H1 (cell line): ENCODE results near the gene HDHD2. TPM values are rescaled to one million over a fixed set of nuclear protein-coding genes. Genes with fewer than 3 reads are reported as not detected.

Experiments
- CTCF ChIA-PET: fragments of 300-600 bp; sonication (Branson Sonifier 250); formaldehyde crosslinking; loops from one replicate; lab custom pipeline; 2021; ENCODE audit not compliant: partially characterized antibody; lab: Charles Lee
- POLR2A ChIA-PET: fragments of 300-600 bp; sonication (Branson Sonifier 250); formaldehyde crosslinking; loops from one replicate; lab custom pipeline; 2021; ENCODE audit warnings: inconsistent platforms; ENCODE audit not compliant: partially characterized antibody; lab: Charles Lee
- DNase-seq, 2 experiments: peaks; one replicate each; pipeline versions ENCODE4 v3.0.0 to v3.0.0-alpha.2; 2010 to 2022; ENCODE audit warnings: low spot score in 2 of 2, low read depth in 1 of 2, mixed read lengths in 1 of 2
- FAIRE-seq: peaks from 2 replicates; lab custom pipeline; 2011; peaks lifted over from hg19 to GRCh38; lab: Jason Lieb, UNC
- H2AFZ ChIP-seq: 2 replicates; pipeline ENCODE4 v1.8.1; 2012; ENCODE audit warnings: low read length, inconsistent platforms
- H2AK5ac ChIP-seq: 2 replicates; pipeline ENCODE4 v1.6.1; 2013; ENCODE audit warnings: low read depth, low read length
- H2BK120ac ChIP-seq: replicated peaks from 2 replicates; pipeline ENCODE3; 2013; ENCODE audit warnings: low read depth, low read length, inconsistent platforms
- H2BK12ac ChIP-seq: 2 replicates; pipeline ENCODE4 v1.6.1; 2013; ENCODE audit warnings: low read depth, low read length
- H2BK15ac ChIP-seq: 2 replicates; pipeline ENCODE4 v1.6.1; 2013; ENCODE audit warnings: low read length
- H2BK20ac ChIP-seq: 2 replicates; pipeline ENCODE4 v1.6.1; 2013; ENCODE audit warnings: low read length
- H2BK5ac ChIP-seq: 2 replicates; pipeline ENCODE4 v1.6.1; 2013; ENCODE audit warnings: low read depth, low read length
- H3K14ac ChIP-seq: 2 replicates; pipeline ENCODE4 v1.6.1; 2013; ENCODE audit warnings: inconsistent platforms; ENCODE audit not compliant: insufficient read length
- H3K18ac ChIP-seq: 2 replicates; pipeline ENCODE4 v1.6.1; 2013; ENCODE audit warnings: low read length; ENCODE audit errors: extremely low read depth
- H3K23ac ChIP-seq: 2 replicates; pipeline ENCODE4 v1.6.1; 2013; ENCODE audit warnings: inconsistent platforms; ENCODE audit not compliant: insufficient read length
- H3K23me2 ChIP-seq: 2 replicates; pipeline ENCODE4 v1.6.1; 2013; ENCODE audit warnings: low read depth, low read length
- H3K27ac ChIP-seq: 2 replicates; pipeline ENCODE4 v1.6.1; 2011; ENCODE audit warnings: low read depth, low read length, inconsistent platforms
- H3K27me3 ChIP-seq, 4 experiments: replicated peaks in 1 of 4; 1 replicate in 1 of 4; 2 replicates in 3 of 4; pipeline versions ENCODE4 v1.6.1 to v1.8.1; 2011 to 2013; ENCODE audit warnings: low read length in 3 of 4, mild to moderate bottlenecking in 3 of 4, inconsistent platforms in 2 of 4, mixed read lengths in 2 of 4, moderate library complexity in 1 of 4; ENCODE audit not compliant: control insufficient read depth in 3 of 4, insufficient read depth in 3 of 4; ENCODE audit errors: extremely low read depth in 1 of 4
- H3K36me3 ChIP-seq, 4 experiments: 2 replicates each; pipeline versions ENCODE4 v1.6.1 to v1.8.1; 2011 to 2013; ENCODE audit warnings: mild to moderate bottlenecking in 4 of 4, low read length in 3 of 4, moderate library complexity in 2 of 4, control low read depth in 1 of 4, inconsistent platforms in 1 of 4; ENCODE audit not compliant: insufficient read depth in 4 of 4, control insufficient read depth in 2 of 4
- H3K4ac ChIP-seq: replicated peaks from 2 replicates; pipeline ENCODE3; 2013; ENCODE audit warnings: low read length, low read depth, mixed read lengths, inconsistent platforms; ENCODE audit not compliant: insufficient read length
- H3K4me1 ChIP-seq, 4 experiments: replicated peaks in 1 of 4; 1 replicate in 1 of 4; 2 replicates in 3 of 4; pipeline versions ENCODE4 v1.6.1 to v1.8.1; 2011 to 2013; ENCODE audit warnings: low read length in 3 of 4, inconsistent platforms in 2 of 4, mixed read lengths in 1 of 4; ENCODE audit not compliant: insufficient read depth in 4 of 4, control insufficient read depth in 3 of 4
- H3K4me2 ChIP-seq, 2 experiments: 2 replicates each; pipeline versions ENCODE4 v1.6.1 to v1.8.1; 2011 to 2013; ENCODE audit warnings: low read depth in 2 of 2, low read length in 2 of 2, control low read depth in 1 of 2, inconsistent platforms in 1 of 2, mild to moderate bottlenecking in 1 of 2; ENCODE audit not compliant: insufficient read depth in 1 of 2
- H3K4me3 ChIP-seq, 4 experiments: fragments of 200-600, 300-600 bp in 1 of 4; sonication (generic), shearing (Covaris generic), sonication (Bioruptor Twin) in 1 of 4; 2 replicates each; pipeline versions ENCODE4 v1.5.1 to v1.8.1; 2011 to 2016; ENCODE audit warnings: low read length in 4 of 4, low read depth in 3 of 4, control low read depth in 2 of 4, inconsistent platforms in 2 of 4, mild to moderate bottlenecking in 2 of 4, mixed read lengths in 1 of 4, moderate library complexity in 1 of 4; ENCODE audit not compliant: insufficient read depth in 2 of 4; ENCODE audit errors: extremely low read depth in 1 of 4
- H3K56ac ChIP-seq: replicated peaks from 2 replicates; pipeline ENCODE3; 2013; ENCODE audit warnings: low read depth, mild to moderate bottlenecking, mixed read lengths, low read length, inconsistent platforms; ENCODE audit not compliant: insufficient read length
- H3K79me1 ChIP-seq: 2 replicates; pipeline ENCODE4 v1.6.1; 2013; ENCODE audit warnings: low read depth, low read length, control low read depth
- H3K79me2 ChIP-seq, 2 experiments: 2 replicates each; pipeline versions ENCODE4 v1.6.1 to v1.8.1; 2012 to 2013; ENCODE audit warnings: low read length in 2 of 2, mild to moderate bottlenecking in 2 of 2, inconsistent platforms in 1 of 2; ENCODE audit not compliant: insufficient read depth in 2 of 2, control insufficient read depth in 1 of 2
- H3K9ac ChIP-seq, 4 experiments: replicated peaks in 1 of 4; 1 replicate in 1 of 4; 2 replicates in 3 of 4; pipeline versions ENCODE4 v1.6.1 to v1.8.1; 2011 to 2013; ENCODE audit warnings: low read depth in 3 of 4, low read length in 3 of 4, control low read depth in 2 of 4, mild to moderate bottlenecking in 2 of 4, moderate library complexity in 2 of 4, inconsistent platforms in 1 of 4; ENCODE audit errors: extremely low read depth in 1 of 4
- H3K9me3 ChIP-seq, 2 experiments: 2 replicates each; pipeline versions ENCODE4 v1.6.1 to v1.8.1; 2012 to 2013; ENCODE audit warnings: mild to moderate bottlenecking in 2 of 2, moderate library complexity in 2 of 2, control low read depth in 1 of 2, inconsistent platforms in 1 of 2, low read depth in 1 of 2, low read length in 1 of 2, mixed read lengths in 1 of 2; ENCODE audit not compliant: insufficient read depth in 2 of 2
- H4K20me1 ChIP-seq, 2 experiments: replicated peaks in 1 of 2; 2 replicates each; pipeline versions ENCODE3 to v1.8.1; 2011 to 2013; ENCODE audit warnings: inconsistent platforms in 2 of 2, low read length in 2 of 2, mild to moderate bottlenecking in 1 of 2; ENCODE audit not compliant: insufficient read depth in 2 of 2, control insufficient read depth in 1 of 2
- H4K5ac ChIP-seq: 2 replicates; pipeline ENCODE4 v1.6.1; 2013; ENCODE audit warnings: low read length, low read depth, mixed read lengths, inconsistent platforms; ENCODE audit not compliant: insufficient read length
- H4K8ac ChIP-seq: 2 replicates; pipeline ENCODE4 v1.8.0; 2013; ENCODE audit warnings: mild to moderate bottlenecking, moderate library complexity, low read length, inconsistent platforms; ENCODE audit not compliant: insufficient read depth; ENCODE audit errors: extremely low read depth
- H4K91ac ChIP-seq: replicated peaks from 2 replicates; pipeline ENCODE3; 2013; ENCODE audit warnings: low read length, mixed read lengths, inconsistent platforms; ENCODE audit not compliant: insufficient read length
- BCL11A ChIP-seq, 2 experiments: IDR thresholded peaks; one replicate each; pipeline ENCODE4 v1.6.1; 2011; ENCODE audit warnings: low read depth in 2 of 2, low read length in 2 of 2, mild to moderate bottlenecking in 2 of 2
- CBX5 ChIP-seq: fragments of 300-800, 300-1000 bp; sonication (generic); IDR thresholded peaks from 2 replicates; pipeline ENCODE4 v1.7.1; 2016; ENCODE audit warnings: antibody characterized with exemption, low read length, low read depth
- CTCF ChIP-seq, 3 experiments: IDR thresholded peaks; 1 replicate in 2 of 3; 2 replicates in 1 of 3; pipeline versions ENCODE4 v1.5.1 to v1.6.1; 2011; ENCODE audit warnings: low read length in 3 of 3, mild to moderate bottlenecking in 3 of 3, inconsistent platforms in 2 of 3, low read depth in 1 of 3, moderate library complexity in 1 of 3; ENCODE audit not compliant: insufficient read depth in 1 of 3; ENCODE audit errors: control extremely low read depth in 1 of 3
- FOSL1 ChIP-seq: IDR thresholded peaks from 2 replicates; pipeline ENCODE4 v1.6.1; 2011; ENCODE audit warnings: mild to moderate bottlenecking, low read depth, low read length, moderate library complexity; ENCODE audit not compliant: insufficient read depth
- HDAC2 ChIP-seq, 2 experiments: fragments of 300-600 bp in 1 of 2; sonication (generic) in 1 of 2; IDR thresholded peaks; 2 replicates each; pipeline ENCODE4 v1.6.1; 2011 to 2012; ENCODE audit warnings: low read depth in 2 of 2, low read length in 2 of 2, mild to moderate bottlenecking in 2 of 2, moderate library complexity in 2 of 2, borderline replicate concordance in 1 of 2, inconsistent platforms in 1 of 2
- JUN ChIP-seq: IDR thresholded peaks from 2 replicates; pipeline ENCODE4 v1.6.1; 2011; ENCODE audit warnings: low read depth, mild to moderate bottlenecking, improper control_type of control experiment, low read length
- JUND ChIP-seq: IDR thresholded peaks from 2 replicates; pipeline ENCODE4 v1.6.1; 2011; ENCODE audit warnings: mild to moderate bottlenecking, improper control_type of control experiment, low read length
- KDM1A ChIP-seq: fragments of 200-600, 300-600 bp; sonication (generic); IDR thresholded peaks from 2 replicates; pipeline ENCODE4 v1.7.1; 2016; ENCODE audit warnings: mild to moderate bottlenecking, low read length, borderline replicate concordance
- KDM5A ChIP-seq: fragments of 200-600 bp; IDR thresholded peaks from 2 replicates; pipeline ENCODE4 v1.7.1; 2012; ENCODE audit warnings: mild to moderate bottlenecking, low read length, inconsistent platforms, mixed read lengths
- POLR2AphosphoS5 ChIP-seq: IDR thresholded peaks from 2 replicates; pipeline ENCODE4 v1.6.1; 2011; ENCODE audit warnings: low read depth, low read length
- RAD21 ChIP-seq, 2 experiments: IDR thresholded peaks in 1 of 2; conservative IDR thresholded peaks in 1 of 2; 2 replicates each; pipeline ENCODE4 v1.6.1; 2011; ENCODE audit warnings: low read depth in 2 of 2, low read length in 2 of 2, improper control_type of control experiment in 1 of 2, inconsistent platforms in 1 of 2, mild to moderate bottlenecking in 1 of 2, moderate library complexity in 1 of 2
- WGBS, 2 experiments: shearing (Covaris generic) in 1 of 2; methylation state at CpG; one replicate each; pipeline versions ENCODE4 v1.1.6 to v1.1.7; 2013 to 2015; ENCODE audit warnings: low lambda C conversion rate in 2 of 2, mixed read lengths in 2 of 2, inconsistent platforms in 1 of 2, low coverage in 1 of 2, missing lambda C conversion rate in 1 of 2; ENCODE audit not compliant: insufficient replicate concordance in 2 of 2, insufficient coverage in 1 of 2, insufficient read length in 1 of 2; ENCODE audit errors: extremely low coverage in 1 of 2, missing lambda C conversion rate in 1 of 2; 5-methylcytosine and 5-hydroxymethylcytosine counted together
- polyA plus RNA-seq, 7 experiments: library from polyadenylated mRNA; depleted of rRNA in 3 of 7; stranded (reverse) in 5 of 7; unstranded in 2 of 7; fragments of >200 nt in 5 of 7; fragments of 200-250 nt in 2 of 7; gene quantifications; 1 replicate in 5 of 7; 2 replicates in 1 of 7; 4 replicates in 1 of 7; pipeline versions ENCODE4 v1.2.1 to v1.2.3, GENCODE V29; 2011 to 2013; ENCODE audit warnings: missing spikeins in 2 of 7, mixed read lengths in 2 of 7
- total RNA-seq: library from RNA; stranded (reverse); fragmentation: NEBNext Ultra II Directional; extraction: Animal tissue kit (Norgen Biotek cat#: 25700); gene quantifications from 2 replicates; pipeline ENCODE4 v1.2.1, GENCODE V29; 2021

HDHD2 gene
- total and polyA plus RNA-seq, 2 of the 8 experiments (the other 6 are each of a cell fraction or from before 2014, with no cell fraction given) = 16.7 to 42.7 TPM

- no peak overlapping the region for H3K56ac ChIP-seq
- H3K4me3 ChIP-seq = no peak overlapping the region
- no peak overlapping the region for H2BK15ac ChIP-seq
- no peak overlapping the region for H4K5ac ChIP-seq
- no peak overlapping the region for H3K27ac ChIP-seq
- no peak overlapping the region for H3K14ac ChIP-seq
- H2AK5ac ChIP-seq = no peak overlapping the region
- POLR2A ChIA-PET = no interaction called here
- H3K79me2 ChIP-seq = no peaks in the 10 kb centered on the region
- H2AFZ ChIP-seq = no peak overlapping the region
- H4K20me1 ChIP-seq = peaks cover 0 to 3% of the 10 kb centered on the region in 2 experiments
- no peaks in the 10 kb centered on the region for H3K9me3 ChIP-seq
- H3K36me3 ChIP-seq = peaks cover 0 to 28% (median 7%) of the 10 kb centered on the region in 4 experiments; a peak in 5 of 8 replicates
- no peak overlapping the region for H2BK12ac ChIP-seq
- H3K4me1 ChIP-seq = peaks cover 4 to 17% (median 8%) of the 10 kb centered on the region in 4 experiments
- no peaks in the 10 kb centered on the region; the same call in 1 of the 2 replicates for H3K79me1 ChIP-seq
- no peak overlapping the region for H4K91ac ChIP-seq
- 88% methylated on average over 2 of the region's 2 CpGs; no CpG with 5 or more reads in 1 of the 2 experiments for WGBS, 2 experiments
- no peak overlapping the region for H4K8ac ChIP-seq
- no peak overlapping the region for H3K4ac ChIP-seq
- CTCF ChIA-PET = interaction anchor here (0.6 to 4.1 kb wide), 2 partner anchors 89 to 344 kb away, joined by 3 to 27 read pairs; no protein-coding TSS in a partner anchor
- no peak overlapping the region for H3K23ac ChIP-seq
- no peak for FAIRE-seq
- no peaks in the 10 kb centered on the region for H3K27me3 ChIP-seq
- H3K23me2 ChIP-seq = no peaks in the 10 kb centered on the region; the same call in 1 of the 2 replicates
- no peak for DNase-seq
- no peak overlapping the region for H3K9ac ChIP-seq
- no peak overlapping the region for H3K18ac ChIP-seq
- no peak overlapping the region; a peak in 1 of 4 replicates for H3K4me2 ChIP-seq
- no peak overlapping the region for H2BK120ac ChIP-seq
- H2BK20ac ChIP-seq = no peak overlapping the region
- H2BK5ac ChIP-seq = no peak overlapping the region
- TF ChIP-seq JUND (no peak), BCL11A (IDR thresholded peaks at IDR 0.05; ENCODE audit: low read depth in 2 of 2, low read length in 2 of 2) (no peak), JUN (no peak), FOSL1 (no peak), RAD21 (IDR thresholded peaks at IDR 0.05 in 1 of 2, conservative IDR thresholded peaks at IDR 0.05 in 1 of 2; ENCODE audit: low read depth in 2 of 2, low read length in 2 of 2) (no peak), KDM5A (no peak), CTCF (IDR thresholded peaks at IDR 0.05; ENCODE audit: control extremely low read depth in 1 of 3, insufficient read depth in 1 of 3, low read depth in 1 of 3, low read length in 3 of 3) (no peak), KDM1A (no peak), POLR2AphosphoS5 (no peak), HDAC2 (IDR thresholded peaks at IDR 0.05; ENCODE audit: borderline replicate concordance in 1 of 2, low read depth in 2 of 2, low read length in 2 of 2) (no peak), CBX5 (no peak)
These were observed 35.1 kb downstream of the HDHD2 start for GRCh38 chr18:47115205-47115604.
